ENCODE results near the gene ADARB2. TPM values are rescaled to one million over a fixed set of nuclear protein-coding genes. Genes with fewer than 3 reads are reported as not detected.

ADARB2 gene
- total RNA-seq, 6 donors from 2014 or later = 0.69 to 5.2 (median 1.8) TPM

DNA sequence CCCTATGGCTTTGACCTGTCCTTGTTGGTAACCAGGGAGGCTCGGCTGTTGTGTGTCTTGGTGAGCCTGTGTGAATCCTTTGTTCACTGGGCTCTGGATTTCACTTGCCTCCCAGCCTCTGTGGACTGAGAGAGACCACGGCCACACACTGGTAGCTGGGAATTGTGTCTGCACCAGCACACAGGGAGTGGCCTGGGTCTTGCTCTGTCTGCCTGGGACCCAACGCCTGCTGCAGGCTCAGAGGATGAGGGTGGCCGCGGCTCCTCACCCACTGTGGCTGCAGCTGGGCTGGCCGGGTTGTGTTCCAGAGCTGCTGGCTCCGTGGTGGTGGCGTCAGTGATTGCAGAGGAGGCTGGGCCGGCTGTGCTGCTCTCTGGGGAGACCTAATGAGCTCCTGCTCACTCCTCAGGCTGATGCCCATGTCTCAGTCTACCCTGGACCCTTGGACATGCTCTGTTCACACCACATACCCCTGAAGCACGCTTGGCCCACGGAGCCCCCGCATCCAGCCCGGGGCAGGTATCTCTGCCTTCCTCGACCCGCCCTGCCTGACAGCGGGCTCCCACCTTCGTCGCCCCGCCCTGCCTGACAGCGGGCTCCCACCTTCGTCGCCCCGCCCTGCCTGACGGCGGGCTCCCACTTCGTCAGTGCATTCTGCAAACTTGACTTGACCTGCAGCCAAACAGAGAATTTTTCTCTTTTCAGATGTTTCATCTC lies 328.5 kb downstream of the ADARB2 start:
- TF ChIP-seq EP300 (IDR thresholded peaks at IDR 0.05) = no peak
- no peak for TF ChIP-seq POLR2AphosphoS5 (IDR thresholded peaks at IDR 0.05)
- TF ChIP-seq, protein P1, sequence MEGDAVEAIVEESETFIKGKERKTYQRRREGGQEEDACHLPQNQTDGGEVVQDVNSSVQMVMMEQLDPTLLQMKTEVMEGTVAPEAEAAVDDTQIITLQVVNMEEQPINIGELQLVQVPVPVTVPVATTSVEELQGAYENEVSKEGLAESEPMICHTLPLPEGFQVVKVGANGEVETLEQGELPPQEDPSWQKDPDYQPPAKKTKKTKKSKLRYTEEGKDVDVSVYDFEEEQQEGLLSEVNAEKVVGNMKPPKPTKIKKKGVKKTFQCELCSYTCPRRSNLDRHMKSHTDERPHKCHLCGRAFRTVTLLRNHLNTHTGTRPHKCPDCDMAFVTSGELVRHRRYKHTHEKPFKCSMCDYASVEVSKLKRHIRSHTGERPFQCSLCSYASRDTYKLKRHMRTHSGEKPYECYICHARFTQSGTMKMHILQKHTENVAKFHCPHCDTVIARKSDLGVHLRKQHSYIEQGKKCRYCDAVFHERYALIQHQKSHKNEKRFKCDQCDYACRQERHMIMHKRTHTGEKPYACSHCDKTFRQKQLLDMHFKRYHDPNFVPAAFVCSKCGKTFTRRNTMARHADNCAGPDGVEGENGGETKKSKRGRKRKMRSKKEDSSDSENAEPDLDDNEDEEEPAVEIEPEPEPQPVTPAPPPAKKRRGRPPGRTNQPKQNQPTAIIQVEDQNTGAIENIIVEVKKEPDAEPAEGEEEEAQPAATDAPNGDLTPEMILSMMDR (IDR thresholded peaks at IDR 0.05) = no peak
- no peak for TF ChIP-seq POLR2A (IDR thresholded peaks at IDR 0.05)
- Histone ChIP-seq H3K36me3 (no peaks in the 10 kb centered on the region), H3K4me1 (no peaks in the 10 kb centered on the region), H3K27me3 (no peaks in the 10 kb centered on the region), H3K27ac (no peak overlapping the region), H3K9me3 (no peaks in the 10 kb centered on the region), H3K4me3 (no peak overlapping the region)
- DNase-seq = peak in 1 of 2 donors; percentile 70
- peak in 1 of 2 donors; percentile 16 for ATAC-seq (ENCODE audit: low FRiP score in 2 of 2)
- 91% methylated on average over 19 to 26 of the region's 26 CpGs for WGBS, 2 donors

- TF ChIP-seq POLR2AphosphoS5 (IDR thresholded peaks at IDR 0.05) = no peak
- TF ChIP-seq POLR2A (IDR thresholded peaks at IDR 0.05) = no peak
- TF ChIP-seq EP300 (IDR thresholded peaks at IDR 0.05) = no peak
- TF ChIP-seq, protein P1 (IDR thresholded peaks at IDR 0.05) = no peak
- Histone ChIP-seq H3K9me3 (no peaks in the 10 kb centered on the region), H3K36me3 (no peaks in the 10 kb centered on the region), H3K27ac (no peak overlapping the region), H3K4me3 (no peak overlapping the region), H3K4me1 (no peaks in the 10 kb centered on the region), H3K27me3 (no peaks in the 10 kb centered on the region)
- no peak for ATAC-seq (ENCODE audit: low FRiP score in 2 of 2)
- no peak for DNase-seq
- WGBS, 2 donors = 68 to 85% methylated on average over 8 to 25 of the region's 25 CpGs
These were observed 330.1 kb downstream of the ADARB2 start for GRCh38 chr10:1406967-1407945.

GRCh38 chr10:1406132-1406966 lies 331.0 kb downstream of the ADARB2 start:
- no peaks in the 10 kb centered on the region for H3K9me3 ChIP-seq
- H3K4me1 ChIP-seq = no peaks in the 10 kb centered on the region
- no peak overlapping the region for H3K4me3 ChIP-seq
- H3K27ac ChIP-seq = no peak overlapping the region
- H3K36me3 ChIP-seq = no peaks in the 10 kb centered on the region
- H3K27me3 ChIP-seq = no peaks in the 10 kb centered on the region
- TF ChIP-seq POLR2AphosphoS5 (IDR thresholded peaks at IDR 0.05) (no peak), EP300 (IDR thresholded peaks at IDR 0.05) (no peak), POLR2A (IDR thresholded peaks at IDR 0.05) (no peak)
- TF ChIP-seq, protein P1 (IDR thresholded peaks at IDR 0.05) = no peak
- ATAC-seq (ENCODE audit: low FRiP score in 2 of 2) (no peak), DNase-seq (no peak)
- 75 to 79% methylated on average over 10 to 14 of the region's 14 CpGs for WGBS, 2 donors

DNA sequence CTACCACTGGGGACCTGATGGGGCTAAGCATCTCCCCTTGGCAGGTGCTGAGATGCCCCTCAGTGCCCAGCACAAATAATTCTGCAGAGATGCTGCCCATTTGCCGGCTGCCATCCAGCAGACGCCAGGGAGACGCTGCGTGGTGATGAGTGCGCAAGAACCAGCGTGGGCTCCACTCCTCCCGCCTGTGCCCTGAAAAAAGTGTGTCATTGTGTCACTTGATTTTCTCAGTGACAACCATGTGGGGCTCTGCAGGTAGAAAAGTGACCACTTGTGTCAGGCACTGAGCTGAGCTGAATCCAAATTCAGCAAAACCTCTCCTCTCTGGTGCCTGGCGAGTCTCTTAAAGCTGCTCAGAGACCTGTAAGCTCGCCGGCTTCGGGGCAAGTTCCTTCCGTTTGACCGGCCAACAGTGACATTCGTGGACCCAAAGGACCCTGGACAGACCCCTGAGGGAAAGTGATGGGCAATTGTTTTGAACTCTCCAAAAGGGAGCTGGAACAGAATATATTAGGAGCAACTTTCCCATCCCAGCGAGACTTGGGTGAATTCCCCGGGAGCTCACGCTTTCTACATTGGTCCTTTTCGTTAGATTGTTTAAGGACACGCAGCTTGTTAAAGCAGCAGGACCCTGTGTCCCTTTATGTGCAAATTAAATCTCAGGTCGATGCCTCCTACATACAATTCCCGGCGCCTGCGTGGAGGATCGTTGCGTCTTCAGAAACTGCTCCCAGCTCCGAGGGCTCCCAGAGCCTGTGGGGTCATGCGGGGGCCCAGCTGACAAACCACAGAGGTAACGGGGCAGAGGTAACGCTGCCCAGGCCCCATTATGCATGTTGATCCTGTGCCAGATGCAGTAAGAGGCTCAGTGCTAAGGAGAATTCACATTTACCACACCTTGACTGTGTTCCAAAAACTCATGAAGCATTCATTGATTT lies 332.7 kb downstream of the ADARB2 start:
- WGBS, 2 donors = 91% methylated on average over 20 to 29 of the region's 29 CpGs
- H3K27ac ChIP-seq = no peak overlapping the region
- DNase-seq = no peak
- H3K27me3 ChIP-seq = no peaks in the 10 kb centered on the region
- no peaks in the 10 kb centered on the region for H3K4me1 ChIP-seq
- no peak for TF ChIP-seq POLR2A (IDR thresholded peaks at IDR 0.05)
- TF ChIP-seq POLR2AphosphoS5 (IDR thresholded peaks at IDR 0.05) = no peak
- TF ChIP-seq EP300 (IDR thresholded peaks at IDR 0.05) = no peak
- TF ChIP-seq, protein P1 (IDR thresholded peaks at IDR 0.05) = no peak
- ATAC-seq (ENCODE audit: low FRiP score in 2 of 2) = no peak
- H3K4me3 ChIP-seq = no peak overlapping the region
- H3K9me3 ChIP-seq = no peaks in the 10 kb centered on the region
- H3K36me3 ChIP-seq = no peaks in the 10 kb centered on the region
